HCT116 (cell line): ENCODE data around the gene PKN1. TPM values are rescaled to one million over a fixed set of nuclear protein-coding genes. Genes with fewer than 3 reads are reported as not detected.

ENCODE experiments used
- ATAC-seq: fragments of 200-7000 bp; cut with Tn5 transposase; 2 replicates; pipeline ENCODE4 v1.9.1; 2020; ENCODE audit warnings: mild to moderate bottlenecking, moderate library complexity
- BruUV-seq: library from RNA; stranded (reverse); fragments of 400-500 nt; replicated peaks from 2 replicates; lab custom pipeline; 2021; lab: Mats Ljungman, UMichigan
- CTCF ChIA-PET: fragments of 300-600 bp; sonication (Branson Sonifier 250); formaldehyde crosslinking; loops from one replicate; lab custom pipeline; 2021; ENCODE audit warnings: antibody characterized with exemption; lab: Charles Lee
- POLR2A ChIA-PET: fragments of 300-600, 350-600 bp; sonication (Branson Sonifier 250); formaldehyde crosslinking; loops from one replicate; lab custom pipeline; 2021; ENCODE audit warnings: antibody characterized with exemption; lab: Charles Lee
- RAD21 ChIA-PET, 2 experiments: fragments of 300-600 bp; sonication (Branson Sonifier 250); formaldehyde crosslinking; loops; one replicate each; lab custom pipeline; 2023; ENCODE audit warnings: low total read pairs in 2 of 2; ENCODE audit not compliant: uncharacterized antibody in 2 of 2, unreplicated experiment in 2 of 2, low non-redundant PET in 1 of 2; lab: Charles Lee
- DNase-seq: peaks from one replicate; pipeline ENCODE4 v3.0.0-alpha.2; 2010; ENCODE audit warnings: low read depth, low spot score
- H2AFZ ChIP-seq: fragments of 200-600 bp; shearing (Covaris generic), sonication (generic); 2 replicates; pipeline ENCODE4 v1.6.1; 2017; ENCODE audit warnings: low read depth, mixed run types, mixed read lengths, antibody characterized with exemption, low read length; ENCODE audit not compliant: poor library complexity, severe bottlenecking
- H3K27ac ChIP-seq: 2 replicates; pipeline ENCODE4 v1.5.1; 2012; ENCODE audit warnings: low read depth, low read length
- H3K27me3 ChIP-seq: fragments of 200-600 bp; sonication (generic); 2 replicates; pipeline ENCODE4 v1.6.1; 2016; ENCODE audit warnings: mixed run types, low read length, mixed read lengths; ENCODE audit not compliant: insufficient read depth
- H3K36me3 ChIP-seq, 2 experiments: fragments of 200-500 bp in 1 of 2; fragments of 200-600 bp in 1 of 2; sonication (Bioruptor generic) in 1 of 2; sonication (generic) in 1 of 2; 2 replicates each; pipeline versions ENCODE4 v1.5.1 to v1.6.1; 2014 to 2016; ENCODE audit warnings: low read length in 2 of 2, inconsistent platforms in 1 of 2, mixed read lengths in 1 of 2, mixed run types in 1 of 2; ENCODE audit not compliant: insufficient read depth in 2 of 2, control insufficient read depth in 1 of 2
- H3K4me1 ChIP-seq, 2 experiments: fragments of 200-600 bp in 1 of 2; sonication (generic) in 1 of 2; 2 replicates each; pipeline versions ENCODE4 v1.5.1 to v1.6.1; 2012 to 2017; ENCODE audit warnings: low read length in 2 of 2, inconsistent platforms in 1 of 2, mild to moderate bottlenecking in 1 of 2, mixed read lengths in 1 of 2, mixed run types in 1 of 2, moderate library complexity in 1 of 2; ENCODE audit not compliant: insufficient read depth in 2 of 2, control insufficient read depth in 1 of 2
- H3K4me2 ChIP-seq: fragments of 200-600 bp; sonication (generic); 2 replicates; pipeline ENCODE4 v1.6.1; 2017; ENCODE audit warnings: mixed run types, low read length, mixed read lengths
- H3K4me3 ChIP-seq, 2 experiments: fragments of 200-600 bp in 1 of 2; sonication (generic) in 1 of 2; replicated peaks in 1 of 2; 2 replicates each; pipeline ENCODE4 v1.5.1; 2011 to 2016; ENCODE audit warnings: low read length in 2 of 2, control low read depth in 1 of 2, low read depth in 1 of 2, mild to moderate bottlenecking in 1 of 2, mixed read lengths in 1 of 2, mixed run types in 1 of 2
- H3K79me2 ChIP-seq: fragments of 200-600 bp; sonication (generic); 2 replicates; pipeline ENCODE4 v1.6.1; 2017; ENCODE audit warnings: mild to moderate bottlenecking, mixed run types, low read length, moderate library complexity, mixed read lengths; ENCODE audit not compliant: insufficient read depth
- H3K9ac ChIP-seq: fragments of 200-600 bp; sonication (generic); 2 replicates; pipeline ENCODE4 v1.6.1; 2016; ENCODE audit warnings: low read length, mixed read lengths
- H3K9me2 ChIP-seq: fragments of 200-600 bp; sonication (generic), shearing (Covaris generic); 2 replicates; pipeline ENCODE4 v1.6.1; 2017; ENCODE audit warnings: mixed run types, mild to moderate bottlenecking, moderate library complexity; ENCODE audit not compliant: insufficient read depth
- H3K9me3 ChIP-seq, 2 experiments: fragments of 200-500 bp in 1 of 2; fragments of 200-600 bp in 1 of 2; sonication (Bioruptor generic) in 1 of 2; sonication (generic) in 1 of 2; 2 replicates each; pipeline ENCODE4 v1.6.1; 2014 to 2017; ENCODE audit warnings: low read length in 2 of 2, mixed read lengths in 2 of 2, inconsistent platforms in 1 of 2, low read depth in 1 of 2, mild to moderate bottlenecking in 1 of 2, mixed run types in 1 of 2, moderate library complexity in 1 of 2; ENCODE audit not compliant: control insufficient read depth in 1 of 2, insufficient read depth in 1 of 2
- H4K20me1 ChIP-seq: fragments of 200-600 bp; sonication (generic), shearing (Covaris generic); 2 replicates; pipeline ENCODE4 v1.6.1; 2017; ENCODE audit warnings: mixed run types, mild to moderate bottlenecking, moderate library complexity; ENCODE audit not compliant: insufficient read depth
- CEBPB ChIP-seq: IDR thresholded peaks from 2 replicates; pipeline ENCODE4 v1.6.1; 2012; ENCODE audit warnings: low read depth
- EZH2 ChIP-seq: fragments of 200-600 bp; sonication (generic); IDR thresholded peaks from 2 replicates; pipeline ENCODE4 v1.6.1; 2017; ENCODE audit warnings: antibody characterized with exemption, mixed run types
- JUND ChIP-seq: IDR thresholded peaks from 2 replicates; pipeline ENCODE4 v1.6.1; 2012
- POLR2A ChIP-seq: IDR thresholded peaks from 2 replicates; pipeline ENCODE4 v1.7.0; 2011; ENCODE audit warnings: borderline replicate concordance; ENCODE audit not compliant: insufficient read depth, insufficient read length; ENCODE audit errors: extremely low read depth
- RAD21 ChIP-seq: IDR thresholded peaks from 2 replicates; pipeline ENCODE4 v1.6.1; 2012; ENCODE audit warnings: low read depth, mild to moderate bottlenecking
- SP1 ChIP-seq: IDR thresholded peaks from 2 replicates; pipeline ENCODE4 v1.6.1; 2012; ENCODE audit warnings: low read depth
- SRF ChIP-seq: IDR thresholded peaks from 2 replicates; pipeline ENCODE4 v1.6.1; 2012; ENCODE audit warnings: low read depth
- TCF7L2 ChIP-seq: IDR thresholded peaks from 2 replicates; pipeline ENCODE4 v1.7.0; 2011; ENCODE audit warnings: borderline replicate concordance, inconsistent platforms; ENCODE audit not compliant: insufficient read depth, insufficient read length; ENCODE audit errors: extremely low read depth
- YY1 ChIP-seq: IDR thresholded peaks from 2 replicates; pipeline ENCODE4 v1.6.1; 2011; ENCODE audit warnings: low read length, low read depth, moderate library complexity, mild to moderate bottlenecking; ENCODE audit not compliant: insufficient replicate concordance; ENCODE audit errors: extremely low read depth
- ZNF274 ChIP-seq: fragments of 200-500 bp; sonication (Bioruptor generic); IDR thresholded peaks from 2 replicates; pipeline ENCODE4 v1.6.1; 2014; ENCODE audit warnings: mild to moderate bottlenecking, low read depth, low read length, inconsistent platforms
- intact Hi-C: fragments of 100-400 bp; cut with micrococcal nuclease; formaldehyde crosslinking; loops from 2 replicates; pipeline ENCODE4 v1.10.0; 2022
- total RNA-seq: library from RNA; stranded (reverse); gene quantifications from one replicate; pipeline ENCODE4 v1.2.1, GENCODE V29; 2021; ENCODE audit not compliant: unreplicated experiment
- TF ChIP-seq, protein P1 (sequence below), 3 experiments: fragments of 200-600 bp in 1 of 3; sonication (generic) in 1 of 3; IDR thresholded peaks in 2 of 3; conservative IDR thresholded peaks in 1 of 3; 2 replicates each; pipeline ENCODE4 v1.5.1; 2012 to 2017; ENCODE audit warnings: low read depth in 2 of 3, low read length in 2 of 3, antibody characterized with exemption in 1 of 3, borderline replicate concordance in 1 of 3, control low read depth in 1 of 3, mild to moderate bottlenecking in 1 of 3, mixed read lengths in 1 of 3, mixed run types in 1 of 3, moderate library complexity in 1 of 3; ENCODE audit not compliant: insufficient read depth in 1 of 3
- TF ChIP-seq, protein P2 (sequence below): IDR thresholded peaks from 2 replicates; pipeline ENCODE4 v1.6.1; 2012

PKN1 gene
- total RNA-seq, 1 experiment from 2014 or later: 248 TPM

DNA sequence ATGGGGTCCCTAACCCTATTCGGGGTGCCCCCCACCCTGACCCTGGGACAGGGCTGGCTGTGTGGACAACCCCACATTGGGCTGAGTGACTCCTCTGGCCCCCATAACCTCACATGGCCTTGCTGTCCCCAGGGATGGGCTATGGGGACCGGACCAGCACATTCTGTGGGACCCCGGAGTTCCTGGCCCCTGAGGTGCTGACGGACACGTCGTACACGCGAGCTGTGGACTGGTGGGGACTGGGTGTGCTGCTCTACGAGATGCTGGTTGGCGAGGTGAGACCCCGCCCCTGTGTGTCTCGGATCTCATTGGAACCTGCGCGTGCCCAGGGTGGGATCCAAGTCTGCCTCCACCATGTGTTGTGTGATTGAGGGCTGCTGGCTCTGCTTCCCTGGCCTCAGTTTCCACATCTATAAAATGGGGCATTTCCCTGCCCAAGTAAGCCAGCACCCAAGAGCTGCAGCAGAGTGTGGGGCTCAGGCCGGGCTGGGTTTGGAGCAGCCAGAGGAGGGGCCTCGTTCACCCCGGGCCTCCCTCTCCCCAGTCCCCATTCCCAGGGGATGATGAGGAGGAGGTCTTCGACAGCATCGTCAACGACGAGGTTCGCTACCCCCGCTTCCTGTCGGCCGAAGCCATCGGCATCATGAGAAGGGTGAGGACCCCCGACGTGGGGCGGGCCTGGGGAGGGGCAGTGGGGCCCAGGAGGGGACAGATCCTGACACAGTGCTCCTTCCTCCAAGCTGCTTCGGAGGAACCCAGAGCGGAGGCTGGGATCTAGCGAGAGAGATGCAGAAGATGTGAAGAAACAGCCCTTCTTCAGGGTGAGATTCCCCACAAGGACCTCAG is 37.1 kb downstream of the PKN1 start (continued):
- no peak for TF ChIP-seq JUND

DNA sequence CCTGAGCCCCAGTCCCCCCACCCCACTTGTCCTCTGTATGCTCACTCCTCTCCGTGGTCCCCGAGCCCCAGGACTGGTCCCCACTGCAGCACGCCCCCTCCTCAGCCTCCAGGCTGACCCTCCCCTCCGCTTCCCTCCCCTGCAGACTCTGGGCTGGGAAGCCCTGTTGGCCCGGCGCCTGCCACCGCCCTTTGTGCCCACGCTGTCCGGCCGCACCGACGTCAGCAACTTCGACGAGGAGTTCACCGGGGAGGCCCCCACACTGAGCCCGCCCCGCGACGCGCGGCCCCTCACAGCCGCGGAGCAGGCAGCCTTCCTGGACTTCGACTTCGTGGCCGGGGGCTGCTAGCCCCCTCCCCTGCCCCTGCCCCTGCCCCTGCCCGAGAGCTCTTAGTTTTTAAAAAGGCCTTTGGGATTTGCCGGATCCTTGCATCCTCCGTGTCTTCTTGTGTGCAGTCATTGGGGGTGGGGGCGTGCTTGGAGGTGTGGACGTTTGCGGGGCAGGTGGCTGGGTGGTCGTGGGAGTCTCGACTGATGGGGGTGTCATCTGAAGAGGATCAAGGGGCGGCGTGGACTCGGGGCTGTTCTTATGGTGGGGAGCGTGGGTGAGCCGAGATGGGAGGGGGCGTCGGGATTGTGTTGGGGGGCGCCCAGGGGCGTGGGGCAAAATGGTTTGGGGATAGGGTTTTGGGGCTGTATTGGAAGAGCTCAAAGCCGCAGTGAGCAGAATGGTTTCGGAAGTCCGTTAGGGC is 38.5 kb downstream of the PKN1 start:
- Histone ChIP-seq H3K4me3 (no peak overlapping the region), H3K27ac (no peak overlapping the region)
- no peak for TF ChIP-seq JUND
- TF ChIP-seq, all 23 proteins: peak for 0
- no peak for ATAC-seq
- Histone ChIP-seq H3K79me2 (no peaks in the 10 kb centered on the region), H3K36me3 (no peaks in the 10 kb centered on the region; a peak in 2 of 4 replicates), H2AFZ (no peak overlapping the region), H3K9me2 (no peaks in the 10 kb centered on the region), H3K27me3 (no peaks in the 10 kb centered on the region), H4K20me1 (no peaks in the 10 kb centered on the region), H3K4me2 (peak overlapping the region; percentile 43), H3K9ac (no peak overlapping the region), H3K4me1 (peaks cover 17 to 30% of the 10 kb centered on the region in 2 experiments; a peak in 3 of 4 replicates), H3K9me3 (no peaks in the 10 kb centered on the region)
- ChIA-PET RAD21 (no interaction called here), POLR2A (no interaction called here), CTCF (interaction anchor here (0.5 to 1.1 kb wide), 2 partner anchors 9 to 335 kb away, joined by 3 to 4 read pairs; partner anchors contain the start of gene ASF1B)
- no peak for DNase-seq
- no TSS peak for BruUV-seq
- intact Hi-C loops: loop anchor here (5.0 kb wide), 1 partner anchor 334 kb away; the partner anchor contains the start of gene ASF1B

DNA sequence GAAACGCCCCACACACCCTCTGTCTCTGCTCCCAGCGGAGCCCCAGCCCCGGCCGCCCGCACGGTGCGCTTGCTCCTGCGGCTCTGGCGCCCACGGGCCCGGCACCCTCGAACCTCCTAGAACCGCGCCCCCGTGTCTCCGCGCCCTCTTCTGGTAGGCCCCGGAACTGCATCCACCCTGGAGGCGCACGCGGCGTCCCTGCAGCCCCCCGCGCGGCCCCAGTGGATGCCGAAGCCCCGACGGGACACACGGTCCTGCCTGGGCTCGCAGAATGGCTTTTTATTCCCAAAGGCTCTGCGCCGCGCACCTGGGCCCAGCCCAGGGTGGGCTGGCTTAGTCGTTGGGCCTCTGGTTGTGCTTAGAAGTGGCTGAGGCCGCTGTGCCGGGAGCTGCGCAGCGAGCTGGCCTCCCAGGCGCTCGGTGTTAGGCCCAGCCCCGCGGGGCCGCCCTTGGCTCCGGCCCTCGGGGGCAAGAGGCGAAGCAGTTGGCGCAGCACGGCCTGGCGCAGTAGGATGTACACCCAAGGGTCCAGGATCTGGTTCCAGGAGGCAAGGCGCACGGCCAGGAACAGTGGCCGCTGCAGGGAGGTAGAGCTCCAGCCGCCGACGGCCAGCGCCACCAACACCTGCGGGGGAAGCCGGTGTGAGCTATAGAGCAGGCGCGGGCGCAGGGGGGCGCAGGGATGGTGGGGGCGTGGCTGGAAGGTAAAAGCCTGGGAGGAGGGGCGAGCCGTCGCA is 39.3 kb downstream of the PKN1 start:
- no TSS peak for BruUV-seq
- Histone ChIP-seq H3K27ac (no peak overlapping the region), H2AFZ (no peak overlapping the region), H3K9ac (peak overlapping the region; percentile 39; the same call in 1 of the 2 replicates), H3K4me2 (peak overlapping the region; percentile 43), H3K9me2 (no peaks in the 10 kb centered on the region), H3K79me2 (no peaks in the 10 kb centered on the region), H4K20me1 (no peaks in the 10 kb centered on the region), H3K4me3 (no peak overlapping the region), H3K27me3 (no peaks in the 10 kb centered on the region), H3K36me3 (no peaks in the 10 kb centered on the region; a peak in 2 of 4 replicates), H3K4me1 (peaks cover 22 to 38% of the 10 kb centered on the region in 2 experiments; a peak in 3 of 4 replicates), H3K9me3 (no peaks in the 10 kb centered on the region)
- CTCF ChIA-PET: interaction anchor here (0.6 to 1.1 kb wide), 2 partner anchors 13 to 336 kb away, joined by 3 to 4 read pairs; partner anchors contain the start of gene ASF1B
- DNase-seq (peak; percentile 22), ATAC-seq (peak; percentile 63)
- POLR2A ChIA-PET: no interaction called here
- RAD21 ChIA-PET: no interaction called here
- intact Hi-C loops: loop anchor here (5.0 kb wide), 1 partner anchor 335 kb away; the partner anchor contains the start of gene ASF1B
- no peak for TF ChIP-seq YY1
- peak; percentile 68 for TF ChIP-seq RAD21
- TF ChIP-seq, protein P1, sequence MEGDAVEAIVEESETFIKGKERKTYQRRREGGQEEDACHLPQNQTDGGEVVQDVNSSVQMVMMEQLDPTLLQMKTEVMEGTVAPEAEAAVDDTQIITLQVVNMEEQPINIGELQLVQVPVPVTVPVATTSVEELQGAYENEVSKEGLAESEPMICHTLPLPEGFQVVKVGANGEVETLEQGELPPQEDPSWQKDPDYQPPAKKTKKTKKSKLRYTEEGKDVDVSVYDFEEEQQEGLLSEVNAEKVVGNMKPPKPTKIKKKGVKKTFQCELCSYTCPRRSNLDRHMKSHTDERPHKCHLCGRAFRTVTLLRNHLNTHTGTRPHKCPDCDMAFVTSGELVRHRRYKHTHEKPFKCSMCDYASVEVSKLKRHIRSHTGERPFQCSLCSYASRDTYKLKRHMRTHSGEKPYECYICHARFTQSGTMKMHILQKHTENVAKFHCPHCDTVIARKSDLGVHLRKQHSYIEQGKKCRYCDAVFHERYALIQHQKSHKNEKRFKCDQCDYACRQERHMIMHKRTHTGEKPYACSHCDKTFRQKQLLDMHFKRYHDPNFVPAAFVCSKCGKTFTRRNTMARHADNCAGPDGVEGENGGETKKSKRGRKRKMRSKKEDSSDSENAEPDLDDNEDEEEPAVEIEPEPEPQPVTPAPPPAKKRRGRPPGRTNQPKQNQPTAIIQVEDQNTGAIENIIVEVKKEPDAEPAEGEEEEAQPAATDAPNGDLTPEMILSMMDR (IDR thresholded peaks at IDR 0.05 in 2 of 3, conservative IDR thresholded peaks at IDR 0.05 in 1 of 3; ENCODE audit: borderline replicate concordance in 1 of 3, insufficient read depth in 1 of 3, low read depth in 2 of 3, low read length in 2 of 3): peak; percentile 73 to 89 (median 88)
- no peak for TF ChIP-seq SRF
- no peak for TF ChIP-seq POLR2A
- TF ChIP-seq EZH2: no peak
- TF ChIP-seq CEBPB: no peak
- no peak for TF ChIP-seq ZNF274
- no peak for TF ChIP-seq SP1
- no peak for TF ChIP-seq TCF7L2
- TF ChIP-seq, protein P2, sequence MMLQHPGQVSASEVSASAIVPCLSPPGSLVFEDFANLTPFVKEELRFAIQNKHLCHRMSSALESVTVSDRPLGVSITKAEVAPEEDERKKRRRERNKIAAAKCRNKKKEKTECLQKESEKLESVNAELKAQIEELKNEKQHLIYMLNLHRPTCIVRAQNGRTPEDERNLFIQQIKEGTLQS: no peak
